ENCODE data around the gene SAMD13.

Gene SAMD13

GRCh38 chr1:84376000-84376910 lies 74.7 kb downstream of the SAMD13 start:
- FAIRE-seq: no peak

- FAIRE-seq: no peak
These were observed 76.1 kb downstream of the SAMD13 start for GRCh38 chr1:84377480-84378095.

GRCh38 chr1:84379138-84379916 lies 77.8 kb downstream of the SAMD13 start:
- FAIRE-seq: no peak

GRCh38 chr1:84379917-84380180 lies 78.3 kb downstream of the SAMD13 start:
- FAIRE-seq: no peak

GRCh38 chr1:84382127-84382526 lies 80.6 kb downstream of the SAMD13 start:
- no peak for FAIRE-seq

GRCh38 chr1:84385347-84385746 lies 83.8 kb downstream of the SAMD13 start:
- no peak for FAIRE-seq

- no peak for FAIRE-seq
These were observed 85.4 kb downstream of the SAMD13 start for GRCh38 chr1:84386716-84387479.

- no peak for FAIRE-seq
These were observed 86.1 kb downstream of the SAMD13 start for GRCh38 chr1:84387480-84388163.

- FAIRE-seq: no peak
These were observed 88.7 kb downstream of the SAMD13 start for GRCh38 chr1:84390226-84390625.

GRCh38 chr1:84398175-84399155 lies 97.0 kb downstream of the SAMD13 start, which contains the start of gene DNASE2B:
Gene DNASE2B (plus strand): TSS chr1:84398484. CDS start chr1:84398565, 81 bp downstream.
- no peak for FAIRE-seq

All from A204.1 (cell line).